WTC11 (cell line): ENCODE data around the gene IGFBP1.

Experiments used
- ATF2 ChIP-seq: sonication (generic); formaldehyde crosslinking; IDR thresholded peaks from 2 replicates; pipeline ENCODE4 v1.8.1; 2022; ENCODE audit warnings: low read depth, missing genetic modification reagents, borderline replicate concordance
- CTCF ChIP-seq: fragments of 200-600 bp; IDR thresholded peaks from 2 replicates; pipeline ENCODE4 v1.8.0; 2022; ENCODE audit warnings: antibody characterized with exemption
- E2F4 ChIP-seq: sonication (generic); formaldehyde crosslinking; IDR thresholded peaks from 2 replicates; pipeline ENCODE4 v1.8.1; 2022; ENCODE audit warnings: low read depth, mild to moderate bottlenecking, moderate library complexity, missing genetic modification reagents, borderline replicate concordance

GRCh38 chr7:45930967-45931366 lies 42.7 kb downstream of the IGFBP1 start:
- no peak for TF ChIP-seq CTCF
- TF ChIP-seq ATF2: no peak
- no peak for TF ChIP-seq E2F4 (CRISPR knock-in tag)
